Fibroblast of pulmonary artery (primary cell): ENCODE data around the gene TEPSIN.

Source experiments
- DNase-seq: peaks from one replicate; pipeline ENCODE4 v3.0.0-alpha.2; 2010; ENCODE audit warnings: low read depth
- H3K4me3 ChIP-seq: replicated peaks from 2 replicates; pipeline ENCODE4 v1.5.1; 2011; ENCODE audit warnings: low read depth, mild to moderate bottlenecking, control low read depth, low read length, moderate library complexity
- TF ChIP-seq, protein P1 (sequence below): IDR thresholded peaks from 2 replicates; pipeline ENCODE4 v1.5.1; 2011; ENCODE audit warnings: mild to moderate bottlenecking, control low read depth, low read length, inconsistent platforms; ENCODE audit errors: missing control alignments

TEPSIN gene

DNA sequence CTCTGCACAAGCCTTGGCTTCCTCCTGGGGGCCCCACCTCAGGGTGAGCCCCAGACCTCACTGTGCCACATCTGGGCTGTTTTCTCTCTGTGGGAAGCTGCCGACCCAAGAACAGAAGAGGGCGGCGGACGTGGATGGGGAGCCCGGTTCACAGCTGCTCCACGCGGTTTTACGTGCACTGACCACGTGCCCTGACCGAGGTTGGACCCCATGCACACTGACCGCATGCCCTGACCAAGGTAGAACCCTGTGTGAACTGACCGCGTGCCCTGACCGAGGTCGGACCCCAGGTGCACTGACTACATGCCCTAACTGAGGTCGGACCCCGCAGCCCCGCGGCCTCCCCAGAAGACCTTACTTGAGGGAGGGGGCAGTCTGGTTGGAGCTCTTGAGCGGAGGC, 35.7 kb downstream of the TEPSIN start:
- TF ChIP-seq, protein P1, sequence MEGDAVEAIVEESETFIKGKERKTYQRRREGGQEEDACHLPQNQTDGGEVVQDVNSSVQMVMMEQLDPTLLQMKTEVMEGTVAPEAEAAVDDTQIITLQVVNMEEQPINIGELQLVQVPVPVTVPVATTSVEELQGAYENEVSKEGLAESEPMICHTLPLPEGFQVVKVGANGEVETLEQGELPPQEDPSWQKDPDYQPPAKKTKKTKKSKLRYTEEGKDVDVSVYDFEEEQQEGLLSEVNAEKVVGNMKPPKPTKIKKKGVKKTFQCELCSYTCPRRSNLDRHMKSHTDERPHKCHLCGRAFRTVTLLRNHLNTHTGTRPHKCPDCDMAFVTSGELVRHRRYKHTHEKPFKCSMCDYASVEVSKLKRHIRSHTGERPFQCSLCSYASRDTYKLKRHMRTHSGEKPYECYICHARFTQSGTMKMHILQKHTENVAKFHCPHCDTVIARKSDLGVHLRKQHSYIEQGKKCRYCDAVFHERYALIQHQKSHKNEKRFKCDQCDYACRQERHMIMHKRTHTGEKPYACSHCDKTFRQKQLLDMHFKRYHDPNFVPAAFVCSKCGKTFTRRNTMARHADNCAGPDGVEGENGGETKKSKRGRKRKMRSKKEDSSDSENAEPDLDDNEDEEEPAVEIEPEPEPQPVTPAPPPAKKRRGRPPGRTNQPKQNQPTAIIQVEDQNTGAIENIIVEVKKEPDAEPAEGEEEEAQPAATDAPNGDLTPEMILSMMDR, result no peak
- no peak for DNase-seq
- no peak overlapping the region for H3K4me3 ChIP-seq

DNA sequence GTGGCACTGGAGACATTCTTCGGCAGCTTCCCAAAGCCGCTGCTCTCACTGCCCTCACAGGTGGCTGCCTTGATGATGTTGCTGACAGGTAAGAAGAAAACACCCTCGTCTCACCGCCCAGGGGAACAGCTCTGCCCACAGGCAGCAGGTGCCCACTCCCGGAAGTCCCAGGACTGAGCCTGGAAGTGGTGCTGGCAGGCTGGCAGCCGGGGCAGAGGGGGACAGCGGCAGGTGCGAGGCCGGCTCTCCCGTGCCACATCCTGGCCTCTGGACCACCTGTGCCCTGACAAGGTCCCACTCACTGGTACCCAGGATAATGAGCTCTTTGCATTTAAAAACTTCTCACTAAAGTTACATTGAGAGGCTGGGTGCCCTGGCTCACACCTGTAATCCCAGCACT, 36.5 kb downstream of the TEPSIN start:
- DNase-seq, result no peak
- no peak overlapping the region for H3K4me3 ChIP-seq
- TF ChIP-seq, protein P1, result no peak

DNA sequence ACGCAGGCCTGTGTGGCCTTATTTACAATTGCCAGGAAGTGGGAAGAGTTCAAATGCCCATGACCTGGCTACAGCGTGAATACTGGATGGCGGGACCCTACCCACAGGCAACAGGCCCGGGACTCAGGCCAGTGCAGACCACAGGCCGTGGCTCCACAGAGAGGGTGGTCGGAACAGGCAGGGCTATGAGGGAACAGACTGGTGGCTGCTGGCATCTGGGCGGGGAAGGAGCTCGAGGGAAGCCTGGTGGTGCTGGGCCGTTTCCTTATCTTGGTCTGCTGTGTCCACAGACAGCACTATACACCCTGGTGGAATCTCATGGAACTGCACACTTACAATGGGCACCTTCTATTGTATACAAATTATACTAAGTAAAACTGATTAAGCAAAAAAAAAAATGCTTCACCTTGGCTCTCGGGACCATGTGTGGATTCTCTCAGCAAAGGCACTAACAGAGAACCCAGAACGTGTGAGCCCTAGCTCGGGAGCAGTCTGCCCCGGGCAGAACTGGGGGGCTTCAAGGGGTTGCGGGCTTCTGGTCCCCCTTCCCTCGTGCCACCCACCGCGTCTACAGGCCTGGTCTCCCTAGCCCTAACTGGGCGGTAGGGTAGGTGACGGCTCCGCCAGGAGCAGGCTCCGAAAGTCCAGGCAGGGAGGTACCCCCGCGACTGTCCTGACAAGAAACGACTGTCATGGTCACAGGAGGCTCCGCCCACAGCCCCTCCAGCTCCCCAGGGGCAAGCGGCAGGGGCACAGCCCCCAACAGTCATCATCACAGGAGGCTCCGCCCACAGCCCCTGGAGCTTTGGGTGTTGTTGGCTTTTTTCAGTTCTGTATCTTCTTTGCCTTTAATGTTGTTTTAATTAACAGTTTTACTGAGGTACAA, 37.9 kb downstream of the TEPSIN start:
- TF ChIP-seq, protein P1, result peak; percentile 75

DNA sequence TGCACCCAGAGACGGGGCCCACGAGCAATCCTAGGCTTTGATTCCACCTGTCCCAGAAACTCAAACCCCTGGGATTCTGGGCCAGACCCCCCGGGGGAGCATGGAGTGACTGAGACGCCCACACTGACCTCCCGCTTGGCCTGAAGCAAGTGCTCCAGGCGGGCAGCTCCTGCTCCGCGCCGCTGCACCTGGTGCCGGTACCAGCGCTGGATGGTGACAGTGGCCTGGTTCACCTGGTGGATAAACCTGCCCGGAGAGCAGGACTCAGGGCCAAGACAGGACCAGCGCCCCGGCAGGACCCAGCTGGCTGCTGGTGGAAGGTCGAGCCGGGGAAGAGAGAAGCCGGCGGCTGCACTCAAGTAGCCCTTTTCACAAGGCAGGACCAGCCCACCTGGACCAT, 38.7 kb downstream of the TEPSIN start:
- DNase-seq, result no peak
- H3K4me3 ChIP-seq, result no peak overlapping the region
- TF ChIP-seq, protein P1, result no peak

More for the DNA sequence above, 37.9 kb downstream of the TEPSIN start:
- no peak overlapping the region for H3K4me3 ChIP-seq
- DNase-seq, result peak; percentile 81

DNA sequence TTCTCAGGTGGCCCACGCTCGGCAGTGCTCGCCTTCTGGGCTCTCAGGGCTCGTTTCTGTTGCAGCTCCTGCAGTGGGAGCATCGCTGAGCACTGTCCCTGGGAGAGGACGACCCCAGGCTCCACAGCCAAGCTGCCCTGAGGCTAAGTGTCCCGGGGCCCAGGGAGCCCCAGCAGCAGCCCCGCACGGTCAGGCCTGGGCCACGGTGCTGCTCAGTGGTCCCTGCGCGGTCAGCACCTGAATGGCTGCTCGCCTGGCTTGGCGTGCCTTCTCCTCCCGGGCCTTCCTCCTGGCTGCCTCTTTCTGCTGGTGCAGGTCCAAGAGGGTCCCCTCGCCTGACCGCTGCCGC, 39.4 kb downstream of the TEPSIN start:
- TF ChIP-seq, protein P1, result no peak
- no peak overlapping the region for H3K4me3 ChIP-seq
- DNase-seq, result no peak

DNA sequence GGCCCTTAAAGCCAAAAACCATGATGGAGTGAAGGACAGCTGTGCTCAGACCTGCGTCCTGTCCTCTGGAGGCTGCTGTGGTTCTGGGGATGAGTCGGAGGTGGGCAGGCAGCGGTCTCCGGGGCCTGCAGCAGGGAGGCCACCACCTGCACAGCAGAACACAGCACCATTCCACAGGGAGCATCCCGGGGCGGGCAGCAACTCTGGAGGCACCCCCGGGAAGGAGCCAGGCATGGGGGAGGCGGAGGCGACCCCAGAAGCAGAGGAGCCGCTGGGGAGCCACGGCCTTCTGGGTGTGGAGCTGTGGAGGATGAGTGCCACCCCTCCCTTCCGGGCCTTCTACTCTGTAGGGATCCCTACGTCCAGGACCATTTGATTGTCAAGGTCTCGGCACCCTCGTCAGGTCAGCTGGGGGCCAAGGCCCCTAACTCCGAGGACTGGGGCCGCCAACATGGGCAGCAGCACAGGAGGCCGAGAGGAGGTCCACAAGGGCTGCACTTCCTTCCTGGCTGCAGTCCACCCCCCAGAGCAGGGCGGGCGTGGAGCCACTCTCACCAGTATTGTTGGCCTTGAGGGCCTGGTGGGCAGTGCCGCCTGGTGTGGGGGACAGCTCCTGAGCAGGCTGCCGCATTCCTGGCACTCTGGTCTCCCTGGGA, 39.9 kb downstream of the TEPSIN start:
- TF ChIP-seq, protein P1, result no peak
- DNase-seq, result no peak
- no peak overlapping the region for H3K4me3 ChIP-seq
